ENCODE measurements around the gene RAD51B. TPM values are rescaled to one million over a fixed set of nuclear protein-coding genes. Genes with fewer than 3 reads are reported as not detected.

RAD51B gene
- total and polyA plus RNA-seq, 7 donors = 2.4 to 24.4 (median 7.1) TPM

DNA sequence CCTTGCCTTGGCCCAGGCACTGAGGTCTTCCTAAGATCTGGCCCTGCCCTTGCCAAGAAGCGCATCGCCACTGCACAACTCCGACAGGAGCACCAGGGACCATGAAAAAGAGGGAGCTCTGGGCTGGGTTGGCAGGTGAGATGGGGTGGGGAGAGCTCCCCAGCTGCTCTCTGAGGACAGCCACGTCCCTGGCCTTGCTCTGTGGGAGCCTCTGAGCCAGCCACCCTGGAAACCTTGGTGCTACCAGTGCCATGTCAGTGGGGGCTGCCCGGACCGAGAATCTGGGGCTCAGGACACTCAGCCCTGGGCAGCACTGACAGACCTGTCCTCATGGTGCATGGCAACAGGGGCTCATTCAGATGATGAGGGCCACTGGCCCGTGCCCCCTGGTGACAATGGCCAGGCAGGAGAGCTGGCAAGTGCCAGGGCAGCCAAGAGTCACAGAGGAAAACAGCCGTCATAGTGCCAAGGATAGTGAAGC, 838.5 kb downstream of the RAD51B start:
- TF ChIP-seq EP300 (IDR thresholded peaks at IDR 0.05) = no peak
- TF ChIP-seq, protein P1, sequence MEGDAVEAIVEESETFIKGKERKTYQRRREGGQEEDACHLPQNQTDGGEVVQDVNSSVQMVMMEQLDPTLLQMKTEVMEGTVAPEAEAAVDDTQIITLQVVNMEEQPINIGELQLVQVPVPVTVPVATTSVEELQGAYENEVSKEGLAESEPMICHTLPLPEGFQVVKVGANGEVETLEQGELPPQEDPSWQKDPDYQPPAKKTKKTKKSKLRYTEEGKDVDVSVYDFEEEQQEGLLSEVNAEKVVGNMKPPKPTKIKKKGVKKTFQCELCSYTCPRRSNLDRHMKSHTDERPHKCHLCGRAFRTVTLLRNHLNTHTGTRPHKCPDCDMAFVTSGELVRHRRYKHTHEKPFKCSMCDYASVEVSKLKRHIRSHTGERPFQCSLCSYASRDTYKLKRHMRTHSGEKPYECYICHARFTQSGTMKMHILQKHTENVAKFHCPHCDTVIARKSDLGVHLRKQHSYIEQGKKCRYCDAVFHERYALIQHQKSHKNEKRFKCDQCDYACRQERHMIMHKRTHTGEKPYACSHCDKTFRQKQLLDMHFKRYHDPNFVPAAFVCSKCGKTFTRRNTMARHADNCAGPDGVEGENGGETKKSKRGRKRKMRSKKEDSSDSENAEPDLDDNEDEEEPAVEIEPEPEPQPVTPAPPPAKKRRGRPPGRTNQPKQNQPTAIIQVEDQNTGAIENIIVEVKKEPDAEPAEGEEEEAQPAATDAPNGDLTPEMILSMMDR (IDR thresholded peaks at IDR 0.05) = no peak
- TF ChIP-seq POLR2AphosphoS5 (IDR thresholded peaks at IDR 0.05) = no peak
- no peak for TF ChIP-seq POLR2A (IDR thresholded peaks at IDR 0.05)
- intact Hi-C loops (cut with DNase I) = loop anchor here (5.0 kb wide), 1 partner anchor 124 kb away; no protein-coding TSS in a partner anchor
- peaks cover 0 to 79% (median 64%) of the 10 kb centered on the region in 4 donors for H3K4me1 ChIP-seq

DNA sequence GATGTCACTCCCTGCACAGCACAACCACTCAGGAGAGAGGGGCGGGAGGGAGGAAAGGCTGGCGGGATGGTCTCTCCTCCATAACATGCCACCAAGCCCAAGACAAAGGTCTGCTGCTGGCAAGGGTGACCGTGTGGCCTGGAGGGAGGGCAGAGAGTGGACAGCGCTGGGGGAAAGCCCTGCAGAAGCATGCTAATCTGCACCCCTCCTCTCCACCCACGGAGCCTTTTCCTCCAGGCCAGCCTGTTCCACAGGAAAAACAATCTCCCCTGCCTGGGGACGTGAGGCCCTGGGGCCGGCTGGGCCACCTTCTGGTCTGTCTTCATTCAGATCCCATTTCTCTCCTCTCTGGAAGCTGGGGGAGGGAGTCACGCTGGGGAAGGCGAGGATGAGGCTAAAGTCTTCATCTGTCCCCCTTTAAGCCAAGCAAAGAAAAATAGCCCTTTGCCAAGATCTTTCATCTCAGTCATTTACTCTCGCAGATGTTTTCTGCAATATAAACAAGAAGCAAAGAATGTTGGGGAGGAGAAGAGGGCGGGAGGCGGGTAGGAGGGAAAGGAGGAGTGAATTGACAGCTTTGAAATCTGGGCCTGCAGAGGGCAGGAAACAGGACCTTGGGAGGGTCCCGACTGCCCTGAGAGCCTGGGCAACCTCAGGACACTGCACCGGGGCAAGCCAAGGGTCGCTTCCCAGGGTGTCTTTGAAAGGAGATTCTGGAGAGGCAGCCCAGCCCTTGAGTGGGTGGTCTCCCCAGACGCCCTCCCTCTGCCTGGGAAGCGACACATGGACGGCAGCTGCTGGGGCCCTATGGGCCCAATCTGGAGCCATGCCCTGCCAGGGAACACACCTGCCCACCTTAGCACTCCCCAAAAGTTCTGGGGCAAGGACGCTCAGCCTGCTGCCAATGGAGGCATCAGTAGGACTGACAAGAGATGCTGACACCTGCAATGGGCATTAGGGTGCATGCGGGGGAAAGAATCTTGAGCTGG, 839.7 kb downstream of the RAD51B start:
- WGBS, 2 donors = 68 to 75% methylated on average over 20 of the region's 20 CpGs
- Histone ChIP-seq H3K4me3 (no peak overlapping the region), H3K9me3 (no peaks in the 10 kb centered on the region), H3K4me1 (peaks cover 0 to 79% (median 65%) of the 10 kb centered on the region in 4 donors), H3K27ac (peak overlapping the region; percentile 67 to 95 (median 84)), H3K27me3 (no peaks in the 10 kb centered on the region), H3K36me3 (no peaks in the 10 kb centered on the region)
- intact Hi-C loops (cut with DNase I) = loop anchor here (5.0 kb wide), 1 partner anchor 123 kb away; no protein-coding TSS in a partner anchor
- DNase-seq = no peak
- TF ChIP-seq POLR2AphosphoS5 (IDR thresholded peaks at IDR 0.05) = peak in 2 of 4 donors; percentile 33 to 48
- no peak for TF ChIP-seq POLR2A (IDR thresholded peaks at IDR 0.05)

More for the DNA sequence above, 838.5 kb downstream of the RAD51B start:
- H3K4me3 ChIP-seq = no peak overlapping the region
- DNase-seq = no peak
- 81 to 96% methylated on average over 8 of the region's 8 CpGs for WGBS, 2 donors
- H3K27me3 ChIP-seq = no peaks in the 10 kb centered on the region
- H3K9me3 ChIP-seq = no peaks in the 10 kb centered on the region
- H3K36me3 ChIP-seq = no peaks in the 10 kb centered on the region
- H3K27ac ChIP-seq = peak overlapping the region; percentile 67 to 95 (median 84)

DNA sequence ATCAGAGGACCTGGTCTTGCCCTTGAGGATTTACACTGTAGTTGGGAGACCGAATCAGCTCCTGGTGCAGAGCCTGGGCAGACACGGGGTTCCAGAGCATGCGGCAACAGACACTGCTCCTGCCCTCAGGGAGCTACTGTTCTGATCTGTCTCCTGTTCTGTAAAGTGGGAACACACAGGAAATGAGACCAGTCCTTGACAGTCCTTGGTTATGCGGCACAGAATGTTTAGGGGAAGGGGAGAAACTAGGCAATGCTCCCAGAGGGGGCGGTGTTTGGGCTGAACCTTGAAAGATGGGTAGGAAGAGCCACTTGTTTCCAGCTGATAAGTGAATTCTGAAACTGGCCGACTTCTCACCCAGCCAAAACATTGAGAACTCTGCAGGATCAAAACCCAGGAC, 840.9 kb downstream of the RAD51B start:
- H3K9me3 ChIP-seq = no peaks in the 10 kb centered on the region
- H3K4me1 ChIP-seq = peaks cover 0 to 79% (median 65%) of the 10 kb centered on the region in 4 donors
- no peaks in the 10 kb centered on the region for H3K27me3 ChIP-seq
- peak; percentile 45 for DNase-seq
- 93 to 96% methylated on average over 6 of the region's 6 CpGs for WGBS, 2 donors
- no peak overlapping the region for H3K4me3 ChIP-seq
- TF ChIP-seq, protein P1 (IDR thresholded peaks at IDR 0.05) = no peak
- TF ChIP-seq POLR2A (IDR thresholded peaks at IDR 0.05) (no peak), EP300 (IDR thresholded peaks at IDR 0.05) (no peak), POLR2AphosphoS5 (IDR thresholded peaks at IDR 0.05) (no peak)
- H3K27ac ChIP-seq = peak overlapping the region in 2 of 4 donors; percentile 90 to 95
- intact Hi-C loops (cut with DNase I) = loop anchor here (10.0 kb wide), 1 partner anchor 716 kb away; no protein-coding TSS in a partner anchor
- H3K36me3 ChIP-seq = no peaks in the 10 kb centered on the region

DNA sequence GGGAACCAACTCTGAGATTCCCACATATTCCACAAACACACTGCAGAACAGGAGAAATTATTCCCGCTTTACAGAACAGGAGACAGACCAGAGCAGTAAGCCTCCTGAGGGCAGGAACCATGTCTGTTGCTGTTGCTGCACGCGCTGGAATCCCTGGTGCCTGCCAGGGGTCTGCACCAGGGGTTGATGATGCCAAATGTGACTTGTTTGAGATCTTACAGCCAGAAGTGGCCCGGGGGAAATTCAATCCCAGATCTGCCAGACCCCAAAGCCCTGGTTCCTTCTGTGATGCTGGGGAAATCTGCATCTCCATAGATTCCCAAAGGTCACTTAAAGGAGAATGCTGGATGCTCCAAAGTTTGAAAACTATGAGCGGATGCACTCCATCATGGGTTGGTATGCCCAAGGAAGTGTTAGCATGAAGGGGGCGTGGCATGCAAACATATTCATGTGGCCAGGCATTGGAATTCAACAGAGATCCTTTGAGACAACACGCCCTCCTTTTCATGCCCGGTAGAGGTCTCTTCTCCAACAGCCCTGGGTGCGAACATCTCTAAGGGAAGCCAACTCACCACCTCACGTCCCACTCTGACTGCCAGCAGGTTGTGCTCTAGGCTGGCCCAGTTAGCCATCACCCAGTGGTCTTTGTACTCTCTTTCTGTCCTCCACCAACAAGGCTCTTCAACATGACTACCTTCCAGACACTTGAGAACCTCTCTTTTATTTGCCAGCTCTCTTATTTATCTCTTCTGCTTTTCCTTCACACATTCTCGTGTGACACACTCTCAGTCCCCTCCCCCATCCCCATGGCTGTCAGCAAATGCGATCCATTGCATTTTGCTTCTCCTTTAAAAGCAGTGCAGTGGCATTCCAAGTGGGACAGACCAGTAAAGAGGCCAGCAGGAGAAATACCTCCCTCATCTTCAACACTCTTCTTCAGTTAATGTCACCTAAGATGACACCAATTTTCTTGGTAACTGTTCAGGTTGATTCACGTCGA, 841.9 kb downstream of the RAD51B start:
- intact Hi-C loops (cut with DNase I) = loop anchor here (10.0 kb wide), 1 partner anchor 717 kb away; no protein-coding TSS in a partner anchor
- Histone ChIP-seq H3K27ac (peak overlapping the region in 1 of 4 donors; percentile 88), H3K27me3 (no peaks in the 10 kb centered on the region), H3K36me3 (no peaks in the 10 kb centered on the region), H3K4me1 (peaks cover 0 to 79% (median 65%) of the 10 kb centered on the region in 4 donors), H3K9me3 (no peaks in the 10 kb centered on the region), H3K4me3 (no peak overlapping the region)
- DNase-seq = peak; percentile 59
- TF ChIP-seq EP300 (IDR thresholded peaks at IDR 0.05) (no peak), POLR2A (IDR thresholded peaks at IDR 0.05) (no peak), POLR2AphosphoS5 (IDR thresholded peaks at IDR 0.05) (no peak)
- TF ChIP-seq, protein P1 (IDR thresholded peaks at IDR 0.05) = no peak
- WGBS, 2 donors = 90 to 94% methylated on average over 14 of the region's 14 CpGs
